GM12865 (cell line): Measurements from ENCODE around the gene MRM3.

Experiments
- DNase-seq: peaks from one replicate; pipeline ENCODE4 v3.0.0; 2010; ENCODE audit warnings: low read depth
- H3K4me3 ChIP-seq: 2 replicates; pipeline ENCODE4 v1.5.1; 2011; ENCODE audit warnings: mild to moderate bottlenecking, low read depth, low read length, control low read depth
- CTCF ChIP-seq: IDR thresholded peaks from 2 replicates; pipeline ENCODE4 v1.5.1; 2011; ENCODE audit warnings: low read length, control low read depth, low read depth, inconsistent platforms; ENCODE audit not compliant: insufficient read depth; ENCODE audit errors: missing control alignments

The MRM3 gene

DNA sequence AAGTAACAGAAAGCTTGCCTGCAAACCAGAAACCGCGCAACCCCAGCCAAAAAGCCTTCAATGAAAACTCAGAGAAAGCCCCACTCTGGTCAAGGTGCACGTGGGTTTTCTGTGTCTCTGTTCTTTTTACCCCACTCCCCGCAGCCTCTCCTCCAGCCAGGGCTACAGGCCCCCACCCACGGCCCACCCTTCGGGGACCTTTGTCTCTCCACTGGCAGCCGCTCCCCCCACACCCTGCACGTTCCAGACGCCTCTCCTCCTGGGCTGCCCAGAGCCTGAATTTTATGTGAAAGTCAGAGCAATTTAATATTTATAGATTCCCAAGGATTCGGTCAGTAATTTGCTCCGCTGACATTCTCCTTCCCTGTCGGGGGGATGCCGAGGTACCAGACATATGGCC is 24.2 kb downstream of the MRM3 start:
- DNase-seq = no peak
- TF ChIP-seq CTCF = no peak

GRCh38 chr17:806781-807522 is 24.8 kb downstream of the MRM3 start:
- TF ChIP-seq CTCF = no peak
- no peak for DNase-seq
- H3K4me3 ChIP-seq = no peak overlapping the region

More for the DNA sequence above, 24.2 kb downstream of the MRM3 start:
- no peak overlapping the region for H3K4me3 ChIP-seq

GRCh38 chr17:807523-808294 is 25.6 kb downstream of the MRM3 start:
- no peak for DNase-seq
- H3K4me3 ChIP-seq = no peak overlapping the region
- TF ChIP-seq CTCF = no peak

DNA sequence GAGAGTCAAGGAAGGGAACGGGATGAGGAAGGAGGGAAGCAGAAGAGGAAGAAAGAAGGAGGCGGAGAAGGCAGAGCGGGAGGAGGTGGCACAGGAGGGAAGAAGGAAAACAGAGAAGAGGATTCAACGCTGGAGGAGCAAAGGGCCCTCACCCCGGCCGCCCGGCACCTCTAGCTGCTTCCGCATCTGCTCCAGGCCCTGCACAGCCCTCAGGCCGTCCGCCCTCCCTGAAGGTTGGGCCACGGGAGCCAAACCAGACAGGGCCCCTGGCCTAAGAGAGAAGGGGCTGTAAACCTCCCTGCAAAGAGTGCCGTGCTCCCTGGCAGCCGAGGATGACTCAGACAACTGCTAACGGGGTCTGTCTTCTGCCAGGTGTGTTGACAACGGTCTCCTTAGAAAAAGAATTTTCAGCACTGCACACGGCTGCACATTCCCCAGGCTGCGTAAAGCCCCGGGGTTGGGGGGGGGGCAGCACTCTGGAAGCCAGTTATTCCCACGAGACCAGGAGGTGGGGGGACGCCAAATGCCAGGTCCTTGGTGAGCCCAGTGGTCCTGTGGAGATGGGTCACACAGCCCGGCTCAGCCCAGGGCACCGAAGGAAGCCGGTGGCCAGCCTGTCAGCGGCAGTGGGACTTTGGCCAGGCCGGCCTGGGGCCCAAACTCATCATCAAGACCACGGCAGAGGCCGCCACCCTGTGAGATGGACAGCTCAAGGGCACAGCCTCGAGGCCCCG is 29.1 kb downstream of the MRM3 start:
- no peak for TF ChIP-seq CTCF
- no peak overlapping the region for H3K4me3 ChIP-seq
- DNase-seq = no peak

GRCh38 chr17:812638-813204 is 30.6 kb downstream of the MRM3 start:
- TF ChIP-seq CTCF = no peak
- no peak for DNase-seq
- no peak overlapping the region for H3K4me3 ChIP-seq

DNA sequence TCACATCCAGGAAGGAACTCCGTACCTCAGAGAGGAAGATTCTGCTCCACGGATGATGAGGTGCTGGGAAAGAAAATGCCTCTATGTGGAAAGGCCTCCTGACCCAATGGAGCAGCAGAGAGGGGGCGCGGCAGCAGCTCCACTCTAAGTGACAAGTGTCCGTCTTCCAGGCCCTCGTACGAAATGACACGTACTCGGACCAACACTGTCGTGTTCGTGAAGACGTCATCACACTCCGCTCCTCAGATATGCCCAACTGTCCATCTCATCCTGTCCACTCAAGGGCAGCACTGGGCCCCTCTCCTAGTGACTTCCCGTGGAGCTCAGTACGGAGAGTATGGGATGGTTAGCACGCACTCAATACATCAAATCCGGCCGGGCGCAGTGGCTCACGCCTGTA is 32.2 kb downstream of the MRM3 start:
- TF ChIP-seq CTCF = no peak
- H3K4me3 ChIP-seq = no peak overlapping the region
- DNase-seq = no peak
